Fibroblast of skin of back (primary cell): ENCODE data around the gene EXO5. TPM values are rescaled to one million over a fixed set of nuclear protein-coding genes. Genes with fewer than 3 reads are reported as not detected.
"Not testable (repeated sequence)": the region's sequence is repeated elsewhere in the genome, so short reads cannot be mapped to it uniquely, and the experiment has no call there.

ENCODE experiments used
- DNase-seq: peaks from one replicate; pipeline ENCODE4 v3.0.0-alpha.2; 2013
- polyA plus RNA-seq, 2 experiments: library from polyadenylated mRNA; unstranded; fragments of 120-200 nt; gene quantifications; one replicate each; pipeline ENCODE4 v1.2.1, GENCODE V29; 2013; ENCODE audit not compliant: insufficient read length in 2 of 2

The EXO5 gene
- polyA plus RNA-seq (2013, experiment 1 of 2; ENCODE audit: insufficient read length) = 8.8 TPM
- 6.2 TPM for polyA plus RNA-seq (2013, experiment 2 of 2; ENCODE audit: insufficient read length)

GRCh38 chr1:40508375-40509341 is at the start of gene EXO5:
EXO5 (plus strand) TSS chr1:40508767; CDS start chr1:40514545, 5,778 bp downstream.
- peak; percentile 81 for DNase-seq

GRCh38 chr1:40462956-40463590 is 45.5 kb upstream of the EXO5 start:
- no peak for DNase-seq

GRCh38 chr1:40469327-40469726 is 39.2 kb upstream of the EXO5 start:
- DNase-seq = no peak

- DNase-seq = no peak
These were observed 33.3 kb upstream of the EXO5 start for GRCh38 chr1:40475268-40475667.

GRCh38 chr1:40476924-40477677 is 31.5 kb upstream of the EXO5 start, which contains the start of gene ZFP69:
ZFP69 (plus strand) TSS chr1:40477290; CDS start chr1:40479362, 2,072 bp downstream.
- peak; percentile 70 for DNase-seq

GRCh38 chr1:40477678-40478053 is 30.9 kb upstream of the EXO5 start:
- peak; percentile 13 for DNase-seq

GRCh38 chr1:40478276-40478675 is 30.3 kb upstream of the EXO5 start:
- DNase-seq = no peak

- no peak for DNase-seq
These were observed 29.4 kb upstream of the EXO5 start for GRCh38 chr1:40479156-40479555.

- no peak for DNase-seq
These were observed 13.2 kb upstream of the EXO5 start for GRCh38 chr1:40495315-40495903.

GRCh38 chr1:40502651-40503050 is 5.9 kb upstream of the EXO5 start:
- DNase-seq = not testable (repeated sequence)

- DNase-seq = no peak
These were observed 594 bp upstream of the EXO5 start for GRCh38 chr1:40507973-40508372.

GRCh38 chr1:40519517-40519916 is 10.9 kb downstream of the EXO5 start:
- no peak for DNase-seq

GRCh38 chr1:40530735-40531380 is 22.3 kb downstream of the EXO5 start:
- no peak for DNase-seq

- DNase-seq = peak; percentile 95
These were observed 23.0 kb downstream of the EXO5 start, which contains the start of gene ZNF684 for GRCh38 chr1:40531381-40532061. ZNF684 (plus strand) TSS chr1:40531637; CDS start chr1:40533167, 1,530 bp downstream.

GRCh38 chr1:40532062-40532389 is 23.5 kb downstream of the EXO5 start:
- DNase-seq = no peak

- DNase-seq = peak; percentile 52
These were observed 24.4 kb downstream of the EXO5 start for GRCh38 chr1:40532844-40533424.

GRCh38 chr1:40534589-40534988 is 26.0 kb downstream of the EXO5 start:
- DNase-seq = no peak

- no peak for DNase-seq
These were observed 27.2 kb downstream of the EXO5 start for GRCh38 chr1:40535732-40536131.

- DNase-seq = no peak
These were observed 30.8 kb downstream of the EXO5 start for GRCh38 chr1:40539338-40539737.

- no peak for DNase-seq
These were observed 38.4 kb downstream of the EXO5 start for GRCh38 chr1:40546957-40547356.

GRCh38 chr1:40553017-40553416 is 44.5 kb downstream of the EXO5 start:
- no peak for DNase-seq
